ENCODE data around the gene TNFRSF6B.

- TF ChIP-seq CTCF (IDR thresholded peaks at IDR 0.05), result no peak
- no peak for TF ChIP-seq POLR2A (IDR thresholded peaks at IDR 0.05)
Measured at GRCh38 chr20:63665708-63666107, 30.7 kb upstream of the TNFRSF6B start.
